Fibroblast of lung (primary cell): ENCODE measurements around the gene RNF175. TPM values are rescaled to one million over a fixed set of nuclear protein-coding genes. Genes with fewer than 3 reads are reported as not detected.

Experiments
- DNase-seq, 2 donors: peaks; one replicate each; pipeline versions ENCODE4 v3.0.0 to v3.0.0-alpha.2; 2010; ENCODE audit warnings: low read depth in 2 of 2
- H2AFZ ChIP-seq: 2 replicates; pipeline ENCODE4 v1.5.1; 2012; ENCODE audit warnings: low read length, control low read depth, inconsistent platforms
- H3K27ac ChIP-seq: 2 replicates; pipeline ENCODE4 v1.5.1; 2011; ENCODE audit warnings: low read length, control low read depth; ENCODE audit not compliant: insufficient read depth
- H3K27me3 ChIP-seq: 2 replicates; pipeline ENCODE4 v1.5.1; 2011; ENCODE audit warnings: mild to moderate bottlenecking, low read length; ENCODE audit not compliant: control insufficient read depth, insufficient read depth
- H3K36me3 ChIP-seq: 2 replicates; pipeline ENCODE4 v1.5.1; 2011; ENCODE audit warnings: low read length; ENCODE audit not compliant: control insufficient read depth, insufficient read depth
- H3K4me1 ChIP-seq: 2 replicates; pipeline ENCODE4 v1.5.1; 2011; ENCODE audit warnings: low read length; ENCODE audit not compliant: control insufficient read depth, insufficient read depth; ENCODE audit errors: extremely low read depth
- H3K4me2 ChIP-seq: 2 replicates; pipeline ENCODE4 v1.5.1; 2011; ENCODE audit warnings: low read length, control low read depth; ENCODE audit not compliant: insufficient read depth; ENCODE audit errors: extremely low read depth
- H3K4me3 ChIP-seq, 4 experiments: fragments of 200-600 bp in 1 of 4; sonication (generic) in 1 of 4; replicated peaks in 1 of 4; 2 replicates each; pipeline ENCODE4 v1.5.1; 2011 to 2016; ENCODE audit warnings: low read length in 4 of 4, low read depth in 3 of 4, mild to moderate bottlenecking in 3 of 4, control low read depth in 2 of 4, inconsistent platforms in 1 of 4, mixed read lengths in 1 of 4; ENCODE audit not compliant: insufficient read depth in 1 of 4; ENCODE audit errors: control extremely low read depth in 1 of 4
- H3K79me2 ChIP-seq: 2 replicates; pipeline ENCODE4 v1.5.1; 2012; ENCODE audit warnings: mild to moderate bottlenecking, low read length, inconsistent platforms; ENCODE audit not compliant: control insufficient read depth, insufficient read depth
- H3K9ac ChIP-seq: 2 replicates; pipeline ENCODE4 v1.5.1; 2011; ENCODE audit warnings: mild to moderate bottlenecking, low read length, control low read depth; ENCODE audit not compliant: insufficient read depth
- H3K9me3 ChIP-seq: 2 replicates; pipeline ENCODE4 v1.5.1; 2012; ENCODE audit warnings: low read depth, low read length; ENCODE audit not compliant: control insufficient read depth, insufficient read depth
- H4K20me1 ChIP-seq: 2 replicates; pipeline ENCODE4 v1.5.1; 2011; ENCODE audit warnings: low read length; ENCODE audit not compliant: control insufficient read depth, insufficient read depth; ENCODE audit errors: extremely low read depth
- CTCF ChIP-seq, 2 donors: IDR thresholded peaks in 1 of 2; conservative IDR thresholded peaks in 1 of 2; 1 replicate in 1 of 2; 2 replicates in 1 of 2; pipeline ENCODE4 v1.5.1; 2011 to 2012; ENCODE audit warnings: low read length in 2 of 2, control low read depth in 1 of 2, inconsistent platforms in 1 of 2, low read depth in 1 of 2, mild to moderate bottlenecking in 1 of 2
- EZH2 ChIP-seq: IDR thresholded peaks from 2 replicates; pipeline ENCODE4 v1.5.1; 2012; ENCODE audit warnings: low read length, control low read depth, mild to moderate bottlenecking; ENCODE audit errors: missing control alignments
- polyA plus RNA-seq, 2 donors: library from polyadenylated mRNA; depleted of rRNA in 1 of 2; stranded (reverse) in 1 of 2; unstranded in 1 of 2; fragments of >200 nt; gene quantifications; 2 replicates each; pipeline ENCODE4 v1.2.1, GENCODE V29; 2011 to 2012; ENCODE audit warnings: missing spikeins in 1 of 2
- total RNA-seq: library from RNA; depleted of rRNA; stranded (reverse); fragments of >200 nt; gene quantifications from 2 replicates; pipeline ENCODE4 v1.2.1, GENCODE V29; 2014

Gene RNF175
- total and polyA plus RNA-seq, 2 donors (not counting 1 experiment from before 2014, with no cell fraction given): not detected

- no peaks in the 10 kb centered on the region for H3K4me1 ChIP-seq
- H3K36me3 ChIP-seq: no peaks in the 10 kb centered on the region
- H2AFZ ChIP-seq: no peak overlapping the region
- no peak overlapping the region for H3K27ac ChIP-seq
- TF ChIP-seq EZH2 (no peak), CTCF (conservative IDR thresholded peaks at IDR 0.05 in 1 of 2, IDR thresholded peaks at IDR 0.05 in 1 of 2; ENCODE audit: low read depth in 1 of 2, low read length in 2 of 2) (no peak)
- H3K4me3 ChIP-seq: no peak overlapping the region
- H4K20me1 ChIP-seq: no peaks in the 10 kb centered on the region
- no peak overlapping the region for H3K4me2 ChIP-seq
- H3K9me3 ChIP-seq: no peaks in the 10 kb centered on the region
- peaks cover 41% of the 10 kb centered on the region for H3K27me3 ChIP-seq
- H3K79me2 ChIP-seq: no peaks in the 10 kb centered on the region
- H3K9ac ChIP-seq: no peak overlapping the region
- no peak for DNase-seq
Measured at GRCh38 chr4:153788051-153788412, 28.2 kb upstream of the RNF175 start.

- no peak overlapping the region for H3K9ac ChIP-seq
- H4K20me1 ChIP-seq: no peaks in the 10 kb centered on the region
- no peak overlapping the region for H3K4me3 ChIP-seq
- no peak for DNase-seq
- no peaks in the 10 kb centered on the region for H3K79me2 ChIP-seq
- no peak overlapping the region for H3K4me2 ChIP-seq
- no peaks in the 10 kb centered on the region for H3K36me3 ChIP-seq
- H3K4me1 ChIP-seq: no peaks in the 10 kb centered on the region
- TF ChIP-seq CTCF (conservative IDR thresholded peaks at IDR 0.05 in 1 of 2, IDR thresholded peaks at IDR 0.05 in 1 of 2; ENCODE audit: low read depth in 1 of 2, low read length in 2 of 2) (no peak), EZH2 (no peak)
- no peaks in the 10 kb centered on the region for H3K9me3 ChIP-seq
- peaks cover 41% of the 10 kb centered on the region for H3K27me3 ChIP-seq
- H3K27ac ChIP-seq: no peak overlapping the region
- no peak overlapping the region for H2AFZ ChIP-seq
Measured at GRCh38 chr4:153787575-153787974, 27.8 kb upstream of the RNF175 start.

- H3K4me1 ChIP-seq: no peaks in the 10 kb centered on the region
- no peaks in the 10 kb centered on the region for H4K20me1 ChIP-seq
- TF ChIP-seq CTCF (conservative IDR thresholded peaks at IDR 0.05 in 1 of 2, IDR thresholded peaks at IDR 0.05 in 1 of 2; ENCODE audit: low read depth in 1 of 2, low read length in 2 of 2) (no peak), EZH2 (no peak)
- H3K4me3 ChIP-seq: no peak overlapping the region
- H3K36me3 ChIP-seq: no peaks in the 10 kb centered on the region
- H2AFZ ChIP-seq: no peak overlapping the region
- DNase-seq: no peak
- H3K27ac ChIP-seq: no peak overlapping the region
- H3K9me3 ChIP-seq: no peaks in the 10 kb centered on the region
- H3K9ac ChIP-seq: no peak overlapping the region
- H3K27me3 ChIP-seq: peaks cover 41% of the 10 kb centered on the region
- H3K4me2 ChIP-seq: no peak overlapping the region
- no peaks in the 10 kb centered on the region for H3K79me2 ChIP-seq
Measured at GRCh38 chr4:153787061-153787560, 27.3 kb upstream of the RNF175 start.
